ENCODE measurements around the gene TSPAN17.
A peak's percentile ranks its signal among the peaks of the same experiment; 100 is the strongest.

Gene TSPAN17

DNA sequence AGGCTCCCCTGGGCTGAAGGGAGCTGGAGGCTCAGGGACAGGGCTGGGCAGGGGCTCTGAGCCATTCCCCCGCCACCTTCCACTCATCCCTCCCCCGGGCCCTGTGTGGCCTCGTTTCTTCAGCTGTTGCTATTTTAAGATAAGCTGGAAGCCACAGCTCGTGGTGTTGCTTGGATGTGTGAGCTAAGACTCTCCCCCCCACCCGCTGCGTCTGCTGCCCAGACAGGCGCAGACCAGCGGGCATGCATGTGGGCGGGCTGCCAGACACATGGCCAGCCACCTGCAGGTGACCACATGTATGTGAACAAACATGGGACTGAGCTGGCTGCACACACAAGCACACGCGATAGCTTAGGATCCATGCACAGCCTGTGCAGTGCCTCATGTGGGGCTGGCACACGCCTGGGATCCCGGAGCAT, 25.6 kb upstream of the TSPAN17 start:
- no peak for DNase-seq (ENCODE audit: low read depth)

- no peak for DNase-seq (ENCODE audit: low read depth)
Observed at GRCh38 chr5:176624142-176624541, 23.1 kb upstream of the TSPAN17 start.

GRCh38 chr5:176624938-176625337, 22.3 kb upstream of the TSPAN17 start:
- DNase-seq (ENCODE audit: low read depth): no peak

DNA sequence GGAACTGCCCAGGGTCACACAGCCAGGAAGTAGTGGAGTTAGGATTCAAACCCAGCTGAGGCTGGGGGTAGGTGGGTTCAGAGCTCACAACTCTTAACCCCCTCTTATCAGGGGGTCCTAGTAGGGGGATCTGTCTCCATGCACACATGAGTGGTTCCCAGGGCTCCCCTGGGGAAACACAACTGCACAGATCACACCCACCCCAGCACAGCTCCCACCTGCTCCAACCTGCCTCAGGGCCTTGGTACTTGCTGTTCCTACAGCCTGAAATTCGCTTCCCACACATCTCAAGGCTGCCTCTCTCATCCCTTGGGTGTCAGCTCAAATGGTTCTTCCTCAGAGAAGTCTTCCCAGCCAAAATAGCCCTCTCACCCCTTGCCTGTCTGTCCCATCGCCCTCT, 21.8 kb upstream of the TSPAN17 start:
- DNase-seq (ENCODE audit: low read depth): no peak

DNA sequence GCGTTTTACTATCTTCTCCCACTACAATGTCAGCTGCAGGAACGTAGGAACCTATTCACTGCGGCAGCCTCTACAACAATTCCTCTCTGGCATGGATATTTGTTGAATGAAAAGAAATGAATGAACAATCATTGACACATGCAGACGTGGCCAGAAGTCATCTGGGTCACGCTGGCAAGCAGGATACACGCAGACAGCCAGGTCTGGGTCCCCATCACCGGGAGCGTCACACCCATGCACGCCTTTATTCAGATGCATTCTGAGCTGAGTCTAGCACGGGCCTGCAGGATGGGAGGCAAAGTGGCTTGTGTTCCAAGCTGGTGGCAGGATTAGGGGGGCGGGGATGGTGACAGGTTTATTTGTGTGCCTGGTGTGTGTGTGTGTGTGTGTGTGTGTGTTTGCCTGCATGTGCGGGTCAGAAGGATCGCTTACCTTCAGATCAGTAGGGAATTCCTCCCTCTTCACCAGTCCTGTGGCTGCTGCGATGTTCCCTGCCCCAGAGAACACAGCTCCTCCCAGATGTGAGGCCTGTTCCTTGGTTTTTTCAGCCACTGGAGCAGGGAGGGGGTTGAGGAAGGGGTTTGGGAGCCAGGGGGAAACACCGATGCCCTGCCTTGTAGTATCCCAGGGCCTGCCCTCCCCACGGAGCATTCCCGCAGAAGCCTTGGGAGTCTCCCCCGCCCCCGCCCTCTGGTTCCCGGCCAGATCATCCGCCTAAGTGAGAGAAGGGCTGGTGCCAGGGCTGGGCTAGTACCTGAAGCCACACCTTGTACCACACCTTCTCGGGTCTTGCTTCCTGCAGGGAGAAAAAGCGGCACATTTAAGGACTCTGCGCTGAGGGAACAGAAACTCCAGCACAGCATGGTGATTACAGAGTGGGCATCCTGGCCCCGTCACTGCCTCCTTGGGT, 21.1 kb upstream of the TSPAN17 start:
- no peak for DNase-seq (ENCODE audit: low read depth)

DNA sequence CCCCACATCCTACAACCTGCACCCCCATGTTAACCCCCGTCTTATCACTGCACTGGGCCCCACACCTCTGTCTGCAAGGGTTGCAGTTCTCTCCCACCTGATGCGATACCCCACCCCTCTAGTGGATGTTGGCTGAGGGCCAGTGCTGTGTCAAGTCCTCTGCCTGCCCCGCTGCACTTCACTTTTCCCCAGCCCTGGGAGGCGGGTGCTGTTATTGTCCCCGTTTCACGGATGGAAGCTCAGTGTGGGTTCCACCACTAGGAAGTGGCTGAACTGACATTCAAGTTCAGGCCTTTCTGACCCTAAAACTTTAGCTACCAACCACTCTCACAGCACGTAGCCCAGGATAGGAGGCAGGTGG, 20.4 kb upstream of the TSPAN17 start:
- no peak for DNase-seq (ENCODE audit: low read depth)

- no peak for DNase-seq (ENCODE audit: low read depth)
Observed at GRCh38 chr5:176627582-176627981, 19.7 kb upstream of the TSPAN17 start.

DNA sequence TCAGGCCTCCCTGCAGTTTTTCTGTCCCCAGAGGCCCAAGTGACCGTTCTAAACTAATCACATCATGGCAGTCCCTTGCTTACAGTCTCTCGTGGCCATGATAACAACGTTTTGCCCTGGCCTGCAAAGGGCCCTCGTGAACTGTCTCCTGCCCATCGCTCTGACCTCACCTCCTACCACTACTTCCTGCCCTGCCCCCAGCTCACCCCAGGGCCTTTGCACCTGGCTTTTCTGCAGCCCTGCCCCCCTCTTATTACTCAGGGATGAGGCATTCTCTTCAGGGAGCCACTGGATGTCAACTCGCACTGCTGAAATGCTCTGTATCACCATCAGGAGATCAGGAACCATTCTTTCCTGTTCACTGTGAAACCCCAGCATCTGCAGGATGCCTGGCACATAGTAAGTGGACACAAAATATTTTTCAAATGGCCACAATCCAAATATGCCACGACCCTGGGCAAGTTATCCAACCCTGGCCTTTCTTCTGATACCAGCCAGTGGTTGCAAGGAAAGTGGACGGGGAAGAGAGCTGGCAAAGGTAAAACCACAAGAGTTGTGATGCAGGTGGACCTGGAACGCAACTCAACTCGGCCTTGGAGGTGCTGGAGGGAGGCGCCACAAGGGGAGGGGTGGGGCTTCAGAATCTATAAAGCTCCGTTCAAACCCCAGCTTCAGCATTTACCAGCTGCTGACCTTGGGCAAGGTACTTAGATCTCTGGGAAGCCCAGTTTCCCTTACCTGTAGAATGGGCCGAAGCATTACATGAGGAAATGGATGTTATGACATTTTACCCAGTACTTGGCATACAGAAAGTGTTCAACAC, 18.7 kb upstream of the TSPAN17 start:
- no peak for DNase-seq (ENCODE audit: low read depth)

- no peak for DNase-seq (ENCODE audit: low read depth)
Observed at GRCh38 chr5:176629317-176629852, 17.9 kb upstream of the TSPAN17 start.

- DNase-seq (ENCODE audit: low read depth): peak; percentile 54
Observed at GRCh38 chr5:176629853-176630680, 17.2 kb upstream of the TSPAN17 start, which contains the start of the genes EIF4E1B and SNCB. EIF4E1B (plus strand) TSS chr5:176630675; CDS start chr5:176642788, 12,113 bp downstream. SNCB (minus strand) TSS chr5:176630534; CDS start chr5:176629654, 880 bp downstream.

DNA sequence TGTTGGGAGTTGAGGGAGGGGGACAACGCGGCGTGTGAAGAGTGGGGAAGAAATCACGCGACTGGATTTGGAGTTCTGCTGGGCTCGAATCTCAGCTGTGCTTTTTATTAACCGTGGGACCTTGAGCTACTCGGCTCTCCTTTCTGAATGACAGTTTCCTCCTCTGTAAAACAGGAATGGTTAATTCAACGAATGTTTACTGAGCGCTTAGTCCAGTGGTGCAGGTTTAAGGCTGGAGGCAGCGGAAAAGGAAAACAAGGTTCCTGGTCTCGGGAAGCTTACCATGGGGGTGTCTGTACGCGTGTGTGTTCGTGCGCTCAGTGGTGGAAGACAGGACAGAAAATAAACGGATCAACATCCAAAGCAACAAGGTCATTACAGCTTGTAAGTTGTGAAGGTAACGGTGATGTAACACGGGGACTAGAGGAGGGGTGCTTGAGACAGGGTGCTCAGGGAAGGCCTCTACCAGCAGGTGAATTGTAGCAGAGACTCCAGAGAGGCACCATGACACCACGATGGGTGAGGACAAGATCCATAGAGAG, 16.5 kb upstream of the TSPAN17 start:
- no peak for DNase-seq (ENCODE audit: low read depth)

DNA sequence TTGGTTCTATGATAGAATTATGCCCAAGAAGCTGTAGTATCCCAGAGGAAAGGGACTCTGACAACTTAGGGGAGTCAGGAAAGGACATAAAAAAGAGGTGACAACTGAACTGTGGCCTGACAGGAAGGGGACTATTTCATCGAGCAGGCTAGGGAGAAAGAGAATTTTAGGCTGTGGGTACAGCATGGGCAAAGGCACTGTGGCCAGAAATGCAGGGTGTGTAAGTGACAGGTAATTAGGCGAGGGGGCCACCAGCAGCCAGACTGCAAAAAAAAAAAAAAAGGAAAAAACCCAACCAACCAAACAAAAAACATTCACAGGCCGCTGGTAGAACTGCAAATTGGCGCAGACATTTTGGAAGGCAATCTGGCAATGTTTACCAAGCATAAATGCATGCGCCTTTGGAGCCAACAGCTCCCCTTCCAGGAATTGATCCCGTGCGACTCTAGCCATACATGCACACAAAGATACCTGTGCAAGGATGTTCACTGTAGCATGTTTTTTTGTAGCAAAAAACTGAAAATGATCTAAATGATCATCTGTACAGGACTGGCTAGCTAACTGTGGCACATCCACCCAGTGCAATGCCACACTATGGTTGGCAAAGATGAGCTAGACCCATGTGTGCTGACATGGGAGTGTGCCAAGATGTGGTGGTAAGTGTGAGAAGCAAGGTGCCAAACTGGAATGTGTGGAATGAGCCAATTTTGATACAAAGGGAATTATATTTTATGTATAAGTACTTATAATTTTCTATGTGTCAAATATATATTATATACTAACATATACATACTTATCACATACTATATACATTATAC, 15.7 kb upstream of the TSPAN17 start:
- DNase-seq (ENCODE audit: low read depth): no peak

DNA sequence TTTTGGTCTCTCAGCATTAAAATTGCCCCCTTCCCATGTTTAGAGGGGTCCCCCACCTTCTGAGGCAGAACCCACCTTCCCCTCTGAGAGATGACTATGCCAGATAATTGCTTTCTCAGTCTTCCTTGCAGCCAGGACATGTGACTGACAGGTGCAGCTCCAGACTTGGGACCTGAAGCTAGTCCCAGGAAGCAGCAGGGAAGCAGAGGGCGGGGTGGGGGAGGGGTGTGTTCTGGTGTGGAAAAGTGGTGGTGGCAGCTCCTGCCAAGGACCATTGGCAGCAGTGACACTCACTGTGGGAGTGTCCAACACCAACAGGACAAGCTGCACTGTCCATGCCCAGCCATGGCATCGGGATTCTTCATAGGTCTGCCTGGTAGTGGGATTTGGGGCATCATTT, 14.5 kb upstream of the TSPAN17 start:
- no peak for DNase-seq (ENCODE audit: low read depth)

GRCh38 chr5:176633598-176633997, 13.7 kb upstream of the TSPAN17 start:
- no peak for DNase-seq (ENCODE audit: low read depth)

DNA sequence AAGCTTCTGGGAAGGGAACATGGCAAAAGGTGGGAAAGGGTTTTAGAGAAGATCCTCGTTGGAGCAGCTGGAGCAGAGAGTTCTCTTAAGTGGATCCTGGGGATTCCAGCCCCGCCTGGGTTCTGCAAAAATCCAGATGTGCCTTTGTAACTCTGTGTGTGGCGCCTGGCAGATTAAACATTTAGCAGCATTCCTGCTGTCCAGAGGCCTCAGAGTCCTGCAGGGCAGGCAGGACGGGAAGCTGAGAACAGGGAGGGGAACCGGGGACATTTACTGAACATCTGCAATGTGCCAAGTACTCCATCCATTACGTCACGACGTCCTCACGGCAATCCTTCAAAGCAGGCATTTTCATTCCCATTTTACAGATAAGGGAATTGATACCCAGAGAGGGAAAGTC, 10.9 kb upstream of the TSPAN17 start:
- DNase-seq (ENCODE audit: low read depth): no peak

DNA sequence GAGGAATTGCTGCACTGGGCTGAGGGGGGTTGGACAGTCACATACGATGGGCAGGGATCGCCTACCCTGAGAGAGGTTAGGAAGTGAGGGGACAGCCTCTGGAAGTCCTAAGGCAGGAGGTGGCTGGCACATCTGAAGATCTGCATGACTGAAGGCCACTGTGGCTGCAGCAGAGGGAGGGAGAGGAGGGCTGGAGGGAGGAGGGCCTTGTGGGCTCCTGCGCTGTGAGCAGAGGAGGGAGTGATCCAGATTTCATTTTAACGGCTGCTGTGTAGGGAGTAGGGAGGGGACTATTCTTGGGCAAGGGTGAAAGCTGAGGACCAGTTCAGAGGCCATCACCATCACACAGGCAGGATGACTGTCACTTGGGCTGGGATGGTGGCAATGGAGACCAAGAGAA, 9.7 kb upstream of the TSPAN17 start:
- DNase-seq (ENCODE audit: low read depth): no peak

GRCh38 chr5:176638437-176638836, 8.8 kb upstream of the TSPAN17 start:
- no peak for DNase-seq (ENCODE audit: low read depth)

DNA sequence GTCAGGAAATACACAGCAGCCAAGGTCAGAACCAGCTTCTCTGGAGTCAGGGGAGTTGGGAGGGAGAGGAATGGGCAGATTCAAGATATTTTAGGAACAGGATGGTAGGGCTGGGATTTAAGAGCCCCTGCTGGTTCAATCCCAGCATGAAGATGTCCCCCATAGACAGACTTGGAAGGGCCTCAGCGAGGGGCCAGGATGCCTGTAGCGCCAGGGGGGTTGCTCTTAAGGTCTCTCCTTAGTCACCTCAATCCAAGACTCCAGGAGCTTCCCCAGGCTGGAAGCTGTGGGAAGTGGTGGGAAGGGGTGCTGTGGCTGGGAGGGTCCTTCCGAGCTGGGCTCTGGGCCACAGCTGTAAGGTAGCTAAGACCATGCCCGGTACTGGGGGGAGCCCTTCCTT, 8.1 kb upstream of the TSPAN17 start:
- DNase-seq (ENCODE audit: low read depth): no peak

- DNase-seq (ENCODE audit: low read depth): no peak
Observed at GRCh38 chr5:176639981-176640380, 7.3 kb upstream of the TSPAN17 start.

GRCh38 chr5:176640616-176641015, 6.7 kb upstream of the TSPAN17 start:
- no peak for DNase-seq (ENCODE audit: low read depth)

Data from stimulated activated CD8-positive, alpha-beta memory T cell treated with anti-CD3 and anti-CD28 coated beads, Interleukin-4, amount 100 ng/mL, for 24 hours (primary cell).